PFSK-1 (cell line): ENCODE results near the gene MYO7B.

Experiments used
- REST ChIP-seq, 2 experiments: IDR thresholded peaks; 2 replicates each; pipeline versions ENCODE4 v1.6.1 to v1.8.0; 2011 to 2012; ENCODE audit warnings: low read depth in 2 of 2, low read length in 2 of 2, control low read depth in 1 of 2, inconsistent platforms in 1 of 2, mild to moderate bottlenecking in 1 of 2, moderate library complexity in 1 of 2; ENCODE audit not compliant: insufficient read depth in 1 of 2
- TAF1 ChIP-seq: IDR thresholded peaks from 2 replicates; pipeline ENCODE4 v1.6.1; 2012; ENCODE audit warnings: low read length, control low read depth, borderline replicate concordance; ENCODE audit not compliant: insufficient read depth

- no peak for TF ChIP-seq TAF1
- TF ChIP-seq REST (IDR thresholded peaks at IDR 0.05; ENCODE audit: insufficient read depth in 1 of 2, low read depth in 2 of 2, low read length in 2 of 2), result no peak
Observed at GRCh38 chr2:127485694-127486071, 49.8 kb upstream of the MYO7B start.
